ENCODE data around the gene EIF4B. TPM values are rescaled to one million over a fixed set of nuclear protein-coding genes. Genes with fewer than 3 reads are reported as not detected.

EIF4B gene
- total RNA-seq, 1 donor from 2014 or later = 526 TPM

DNA sequence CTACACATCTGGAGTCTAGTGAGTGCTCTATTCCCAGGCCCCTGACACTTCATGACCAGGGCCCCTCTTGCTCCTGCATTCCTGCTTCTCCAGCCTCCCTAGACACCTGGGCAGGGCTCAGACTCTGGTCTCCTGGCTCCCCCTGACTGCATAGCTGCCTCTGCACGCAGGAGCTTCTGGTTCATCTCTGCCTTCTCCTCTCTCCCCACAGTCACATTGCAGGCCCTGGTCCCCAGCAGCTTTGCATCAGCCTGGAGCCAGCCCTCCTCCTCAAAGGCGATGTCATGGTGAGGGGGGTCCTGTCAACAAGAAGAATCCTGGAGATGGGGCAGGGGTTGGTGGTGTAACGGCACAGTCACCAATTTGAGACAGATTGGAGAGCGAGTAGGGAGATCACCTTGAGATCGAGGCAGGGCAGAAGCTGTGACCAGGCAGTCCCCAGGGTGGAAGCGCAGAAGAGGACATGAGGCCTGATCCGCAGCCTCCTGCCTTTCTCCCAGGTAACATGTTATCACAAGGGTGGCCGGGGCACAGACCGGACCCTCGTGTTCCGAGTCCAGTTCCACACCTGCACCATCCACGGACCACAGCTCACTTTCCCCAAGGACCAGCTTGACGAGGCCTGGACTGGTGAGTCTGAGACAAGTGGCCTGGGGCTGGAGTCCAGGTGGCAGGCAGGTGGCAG is 51.7 kb downstream of the EIF4B start:
- TF ChIP-seq, protein P1, sequence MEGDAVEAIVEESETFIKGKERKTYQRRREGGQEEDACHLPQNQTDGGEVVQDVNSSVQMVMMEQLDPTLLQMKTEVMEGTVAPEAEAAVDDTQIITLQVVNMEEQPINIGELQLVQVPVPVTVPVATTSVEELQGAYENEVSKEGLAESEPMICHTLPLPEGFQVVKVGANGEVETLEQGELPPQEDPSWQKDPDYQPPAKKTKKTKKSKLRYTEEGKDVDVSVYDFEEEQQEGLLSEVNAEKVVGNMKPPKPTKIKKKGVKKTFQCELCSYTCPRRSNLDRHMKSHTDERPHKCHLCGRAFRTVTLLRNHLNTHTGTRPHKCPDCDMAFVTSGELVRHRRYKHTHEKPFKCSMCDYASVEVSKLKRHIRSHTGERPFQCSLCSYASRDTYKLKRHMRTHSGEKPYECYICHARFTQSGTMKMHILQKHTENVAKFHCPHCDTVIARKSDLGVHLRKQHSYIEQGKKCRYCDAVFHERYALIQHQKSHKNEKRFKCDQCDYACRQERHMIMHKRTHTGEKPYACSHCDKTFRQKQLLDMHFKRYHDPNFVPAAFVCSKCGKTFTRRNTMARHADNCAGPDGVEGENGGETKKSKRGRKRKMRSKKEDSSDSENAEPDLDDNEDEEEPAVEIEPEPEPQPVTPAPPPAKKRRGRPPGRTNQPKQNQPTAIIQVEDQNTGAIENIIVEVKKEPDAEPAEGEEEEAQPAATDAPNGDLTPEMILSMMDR (IDR thresholded peaks at IDR 0.05; ENCODE audit: insufficient read depth, low read length, poor library complexity, severe bottlenecking) = no peak
- Histone ChIP-seq H3K4me3 (ENCODE audit: low read depth, low read length) (no peak overlapping the region), H3K36me3 (ENCODE audit: control insufficient read depth, insufficient read depth, low read length) (no peaks in the 10 kb centered on the region), H3K27me3 (ENCODE audit: control insufficient read depth, insufficient read depth, low read length) (no peaks in the 10 kb centered on the region)
- no peak for DNase-seq (ENCODE audit: low read depth)

- TF ChIP-seq, protein P1 (IDR thresholded peaks at IDR 0.05; ENCODE audit: insufficient read depth, low read length, poor library complexity, severe bottlenecking) = no peak
- no peak for DNase-seq (ENCODE audit: low read depth)
- Histone ChIP-seq H3K27me3 (ENCODE audit: control insufficient read depth, insufficient read depth, low read length) (no peaks in the 10 kb centered on the region), H3K36me3 (ENCODE audit: control insufficient read depth, insufficient read depth, low read length) (no peaks in the 10 kb centered on the region), H3K4me3 (ENCODE audit: low read depth, low read length) (no peak overlapping the region)
Observed at GRCh38 chr12:53058674-53059433, 52.6 kb downstream of the EIF4B start.

DNA sequence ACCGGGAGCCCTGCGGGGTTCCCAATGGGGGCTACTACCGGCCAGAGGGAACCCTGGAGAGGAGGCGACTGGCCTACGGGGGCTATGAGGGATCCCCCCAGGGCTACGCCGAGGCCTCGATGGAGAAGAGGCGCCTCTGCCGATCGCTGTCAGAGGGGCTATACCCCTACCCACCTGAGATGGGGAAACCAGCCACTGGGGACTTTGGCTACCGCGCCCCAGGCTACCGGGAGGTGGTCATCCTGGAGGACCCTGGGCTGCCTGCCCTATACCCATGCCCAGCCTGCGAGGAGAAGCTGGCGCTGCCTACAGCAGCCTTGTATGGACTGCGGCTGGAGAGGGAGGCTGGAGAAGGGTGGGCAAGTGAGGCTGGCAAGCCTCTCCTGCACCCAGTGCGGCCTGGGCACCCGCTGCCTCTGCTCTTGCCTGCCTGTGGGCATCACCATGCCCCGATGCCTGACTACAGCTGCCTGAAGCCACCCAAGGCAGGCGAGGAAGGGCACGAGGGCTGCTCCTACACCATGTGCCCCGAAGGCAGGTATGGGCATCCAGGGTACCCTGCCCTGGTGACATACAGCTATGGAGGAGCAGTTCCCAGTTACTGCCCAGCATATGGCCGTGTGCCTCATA is 53.3 kb downstream of the EIF4B start:
- no peak for DNase-seq (ENCODE audit: low read depth)

DNA sequence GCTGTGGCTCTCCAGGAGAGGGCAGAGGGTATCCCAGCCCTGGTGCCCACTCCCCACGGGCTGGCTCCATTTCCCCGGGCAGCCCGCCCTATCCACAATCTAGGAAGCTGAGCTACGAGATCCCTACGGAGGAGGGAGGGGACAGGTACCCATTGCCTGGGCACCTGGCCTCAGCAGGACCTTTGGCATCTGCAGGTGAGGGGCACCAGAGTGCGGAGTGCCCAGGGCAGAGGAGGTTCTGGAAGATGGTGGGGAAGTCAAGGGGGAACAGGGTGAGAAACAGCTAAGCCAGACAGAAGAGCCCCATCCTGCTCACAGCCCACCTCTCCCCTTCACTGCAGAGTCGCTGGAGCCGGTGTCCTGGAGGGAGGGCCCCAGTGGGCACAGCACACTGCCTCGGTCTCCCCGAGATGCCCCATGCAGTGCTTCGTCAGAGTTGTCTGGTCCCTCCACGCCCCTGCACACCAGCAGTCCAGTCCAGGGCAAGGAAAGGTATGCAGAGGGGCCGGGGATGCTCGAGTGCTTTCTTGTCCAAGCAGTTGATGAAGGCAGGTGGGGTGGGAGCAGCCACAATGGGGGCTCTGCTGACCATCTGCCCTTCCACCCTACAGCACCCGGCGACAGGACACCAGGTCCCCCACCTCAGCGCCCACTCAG is 53.9 kb downstream of the EIF4B start:
- no peak for DNase-seq (ENCODE audit: low read depth)
- TF ChIP-seq, protein P1 (IDR thresholded peaks at IDR 0.05; ENCODE audit: insufficient read depth, low read length, poor library complexity, severe bottlenecking) = no peak
- Histone ChIP-seq H3K27me3 (ENCODE audit: control insufficient read depth, insufficient read depth, low read length) (no peaks in the 10 kb centered on the region), H3K4me3 (ENCODE audit: low read depth, low read length) (no peak overlapping the region), H3K36me3 (ENCODE audit: control insufficient read depth, insufficient read depth, low read length) (no peaks in the 10 kb centered on the region)

More for the DNA sequence above, 53.3 kb downstream of the EIF4B start:
- TF ChIP-seq, protein P1 (IDR thresholded peaks at IDR 0.05; ENCODE audit: insufficient read depth, low read length, poor library complexity, severe bottlenecking) = no peak
- Histone ChIP-seq H3K4me3 (ENCODE audit: low read depth, low read length) (no peak overlapping the region), H3K27me3 (ENCODE audit: control insufficient read depth, insufficient read depth, low read length) (no peaks in the 10 kb centered on the region), H3K36me3 (ENCODE audit: control insufficient read depth, insufficient read depth, low read length) (no peaks in the 10 kb centered on the region)

DNA sequence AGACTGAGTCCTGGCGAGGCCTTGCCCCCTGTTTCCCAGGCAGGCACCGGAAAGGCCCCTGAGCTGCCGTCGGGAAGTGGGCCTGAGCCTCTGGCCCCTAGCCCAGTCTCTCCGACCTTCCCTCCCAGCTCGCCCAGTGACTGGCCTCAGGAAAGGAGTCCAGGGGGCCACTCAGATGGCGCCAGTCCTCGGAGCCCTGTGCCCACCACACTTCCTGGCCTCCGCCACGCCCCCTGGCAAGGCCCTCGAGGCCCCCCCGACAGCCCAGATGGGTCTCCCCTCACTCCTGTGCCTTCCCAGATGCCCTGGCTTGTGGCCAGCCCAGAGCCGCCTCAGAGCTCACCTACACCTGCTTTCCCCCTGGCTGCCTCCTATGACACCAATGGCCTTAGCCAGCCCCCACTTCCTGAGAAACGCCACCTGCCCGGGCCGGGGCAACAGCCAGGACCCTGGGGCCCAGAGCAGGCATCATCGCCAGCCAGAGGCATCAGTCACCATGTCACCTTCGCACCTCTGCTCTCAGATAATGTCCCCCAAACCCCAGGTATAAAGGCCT is 54.5 kb downstream of the EIF4B start:
- H3K36me3 ChIP-seq (ENCODE audit: control insufficient read depth, insufficient read depth, low read length) = peaks cover 3% of the 10 kb centered on the region

More for the DNA sequence above, 54.5 kb downstream of the EIF4B start:
- Histone ChIP-seq H3K4me3 (ENCODE audit: low read depth, low read length) (no peak overlapping the region), H3K27me3 (ENCODE audit: control insufficient read depth, insufficient read depth, low read length) (no peaks in the 10 kb centered on the region)
- DNase-seq (ENCODE audit: low read depth) = no peak
- TF ChIP-seq, protein P1 (IDR thresholded peaks at IDR 0.05; ENCODE audit: insufficient read depth, low read length, poor library complexity, severe bottlenecking) = no peak
